DOHH2 (cell line): ENCODE measurements around the gene YES1.

Experiments
- H3F3A ChIP-seq: fragments of 200-600 bp; sonication (generic), shearing (Covaris generic); 2 replicates; pipeline ENCODE4 v1.6.0; 2016; ENCODE audit warnings: antibody characterized with exemption, mild to moderate bottlenecking; ENCODE audit not compliant: control insufficient read depth, insufficient read depth
- H3K27ac ChIP-seq: fragments of 200-600 bp; sonication (generic); 2 replicates; pipeline ENCODE4 v1.5.1; 2014; ENCODE audit warnings: low read depth, mild to moderate bottlenecking, low read length, moderate library complexity
- H3K27me3 ChIP-seq: fragments of 200-600 bp; sonication (generic); 2 replicates; pipeline ENCODE4 v1.6.1; 2014; ENCODE audit warnings: mild to moderate bottlenecking, low read length, mixed read lengths; ENCODE audit not compliant: control insufficient read depth
- H3K36me3 ChIP-seq: fragments of 200-600 bp; sonication (generic); 2 replicates; pipeline ENCODE4 v1.6.1; 2014; ENCODE audit warnings: mild to moderate bottlenecking, low read length, moderate library complexity, mixed read lengths; ENCODE audit not compliant: control insufficient read depth
- H3K4me1 ChIP-seq: fragments of 200-600 bp; sonication (generic); 2 replicates; pipeline ENCODE4 v1.6.1; 2014; ENCODE audit warnings: mild to moderate bottlenecking, low read length, mixed read lengths; ENCODE audit not compliant: control insufficient read depth
- H3K4me2 ChIP-seq: fragments of 200-600 bp; sonication (generic); 2 replicates; pipeline ENCODE4 v1.6.0; 2014; ENCODE audit warnings: mild to moderate bottlenecking, low read length, moderate library complexity
- H3K4me3 ChIP-seq: fragments of 200-600 bp; sonication (generic); 2 replicates; pipeline ENCODE4 v1.5.1; 2014; ENCODE audit warnings: mild to moderate bottlenecking, low read length, mixed read lengths
- H3K79me2 ChIP-seq: fragments of 200-600 bp; sonication (generic); 2 replicates; pipeline ENCODE4 v1.6.1; 2014; ENCODE audit warnings: mild to moderate bottlenecking, low read length, mixed read lengths; ENCODE audit not compliant: control insufficient read depth
- H3K9me2 ChIP-seq: fragments of 200-600 bp; sonication (generic); replicated peaks from 2 replicates; pipeline ENCODE4 v1.6.1; 2014; ENCODE audit warnings: mild to moderate bottlenecking, low read length, mixed read lengths; ENCODE audit not compliant: control insufficient read depth
- H3K9me3 ChIP-seq: fragments of 200-600 bp; sonication (generic); 2 replicates; pipeline ENCODE4 v1.6.1; 2014; ENCODE audit warnings: antibody characterized with exemption, low read length, mixed read lengths; ENCODE audit not compliant: control insufficient read depth, insufficient read depth
- H4K20me1 ChIP-seq: fragments of 200-600 bp; sonication (generic); 2 replicates; pipeline ENCODE4 v1.6.0; 2014; ENCODE audit warnings: low read depth, mild to moderate bottlenecking, antibody characterized with exemption, low read length, moderate library complexity; ENCODE audit not compliant: control insufficient read depth, insufficient read depth
- EZH2phosphoT487 ChIP-seq: fragments of 200-600 bp; sonication (generic); IDR thresholded peaks from 2 replicates; pipeline ENCODE4 v1.6.1; 2017; ENCODE audit warnings: borderline replicate concordance, mild to moderate bottlenecking, antibody characterized with exemption, low read length, moderate library complexity, mixed read lengths
- TF ChIP-seq, protein P1 (sequence below): fragments of 200-600 bp; sonication (generic); IDR thresholded peaks from one replicate; pipeline ENCODE4 v1.5.1; 2014; ENCODE audit warnings: antibody characterized with exemption, mild to moderate bottlenecking, low read depth, low read length; ENCODE audit not compliant: poor library complexity, severe bottlenecking

YES1 gene

DNA sequence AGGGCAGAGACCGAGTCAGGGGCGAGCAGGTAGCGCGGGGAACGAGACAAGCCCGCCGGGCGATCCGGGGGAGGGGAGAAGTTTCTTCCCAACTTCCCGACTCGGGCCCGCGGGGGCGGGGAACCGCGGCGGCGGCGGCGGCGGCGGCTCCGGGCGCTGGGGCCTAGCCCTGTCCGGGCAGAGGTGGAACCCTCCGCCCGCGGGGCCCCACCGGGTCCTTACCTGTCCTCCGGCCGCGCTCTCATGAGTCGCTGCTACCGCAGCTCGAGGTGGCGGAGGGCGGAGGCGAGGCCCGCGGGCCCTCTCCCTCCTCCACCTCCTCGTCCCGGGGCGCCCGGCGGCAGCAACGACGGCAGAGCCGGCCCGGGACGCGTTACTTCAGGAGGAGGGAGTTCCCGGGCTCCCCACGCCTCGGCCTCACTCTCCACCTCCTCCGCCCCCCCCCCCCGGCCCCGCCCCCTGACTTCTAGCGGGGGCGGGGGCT, at the start of gene YES1:
TSS of gene YES1 (minus strand) at position 351 of the 484 bp plus-strand sequence. CDS start 55,415 bp downstream, outside the sequence.
- Histone ChIP-seq H3K4me1 (0 out of 2 replicates have a peak, but pooled peaks cover 3% of the 10 kb centered on the region), H3K27ac (no peak within 1 kb of the TSS), H3K27me3 (peaks cover 21% of the 10 kb centered on the region), H3F3A (no peaks in the 10 kb centered on the region), H3K36me3 (no peaks in the 10 kb centered on the region), H3K9me3 (no peaks in the 10 kb centered on the region), H4K20me1 (no peaks in the 10 kb centered on the region), H3K4me3 (no peak within 1 kb of the TSS), H3K9me2 (no peaks in the 10 kb centered on the region), H3K4me2 (no peak within 1 kb of the TSS), H3K79me2 (no peaks in the 10 kb centered on the region)
- TF ChIP-seq EZH2phosphoT487, result no peak
- TF ChIP-seq, protein P1, sequence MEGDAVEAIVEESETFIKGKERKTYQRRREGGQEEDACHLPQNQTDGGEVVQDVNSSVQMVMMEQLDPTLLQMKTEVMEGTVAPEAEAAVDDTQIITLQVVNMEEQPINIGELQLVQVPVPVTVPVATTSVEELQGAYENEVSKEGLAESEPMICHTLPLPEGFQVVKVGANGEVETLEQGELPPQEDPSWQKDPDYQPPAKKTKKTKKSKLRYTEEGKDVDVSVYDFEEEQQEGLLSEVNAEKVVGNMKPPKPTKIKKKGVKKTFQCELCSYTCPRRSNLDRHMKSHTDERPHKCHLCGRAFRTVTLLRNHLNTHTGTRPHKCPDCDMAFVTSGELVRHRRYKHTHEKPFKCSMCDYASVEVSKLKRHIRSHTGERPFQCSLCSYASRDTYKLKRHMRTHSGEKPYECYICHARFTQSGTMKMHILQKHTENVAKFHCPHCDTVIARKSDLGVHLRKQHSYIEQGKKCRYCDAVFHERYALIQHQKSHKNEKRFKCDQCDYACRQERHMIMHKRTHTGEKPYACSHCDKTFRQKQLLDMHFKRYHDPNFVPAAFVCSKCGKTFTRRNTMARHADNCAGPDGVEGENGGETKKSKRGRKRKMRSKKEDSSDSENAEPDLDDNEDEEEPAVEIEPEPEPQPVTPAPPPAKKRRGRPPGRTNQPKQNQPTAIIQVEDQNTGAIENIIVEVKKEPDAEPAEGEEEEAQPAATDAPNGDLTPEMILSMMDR, result no peak

DNA sequence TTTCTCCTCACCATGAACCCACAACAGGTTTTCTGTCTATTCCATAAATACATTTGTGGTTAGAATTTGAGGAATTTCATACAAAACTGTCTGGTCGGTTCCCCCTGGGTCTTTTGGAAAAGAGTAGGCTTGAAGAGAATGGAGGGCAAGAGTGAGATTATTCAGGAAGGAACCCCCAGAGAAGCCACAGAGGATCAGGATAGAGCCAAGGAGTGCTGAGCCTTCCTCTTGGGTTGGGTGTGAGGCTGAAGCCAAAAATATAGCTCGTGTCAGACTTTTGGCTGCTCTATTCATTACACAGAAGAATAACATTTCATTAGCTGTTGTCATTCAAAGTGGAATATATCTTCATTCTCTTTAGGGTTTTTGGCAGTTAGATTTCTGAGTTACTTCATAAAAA, 45.9 kb upstream of the YES1 start:
- Histone ChIP-seq H3K9me2 (no peaks in the 10 kb centered on the region), H3K4me3 (no peak overlapping the region), H3K4me1 (no peaks in the 10 kb centered on the region), H3K27me3 (no peaks in the 10 kb centered on the region), H3K27ac (no peak overlapping the region), H3K36me3 (no peaks in the 10 kb centered on the region), H3F3A (no peaks in the 10 kb centered on the region), H3K79me2 (no peaks in the 10 kb centered on the region), H4K20me1 (no peaks in the 10 kb centered on the region), H3K4me2 (no peak overlapping the region), H3K9me3 (no peaks in the 10 kb centered on the region)
- TF ChIP-seq EZH2phosphoT487, result no peak
- TF ChIP-seq, protein P1, result no peak

DNA sequence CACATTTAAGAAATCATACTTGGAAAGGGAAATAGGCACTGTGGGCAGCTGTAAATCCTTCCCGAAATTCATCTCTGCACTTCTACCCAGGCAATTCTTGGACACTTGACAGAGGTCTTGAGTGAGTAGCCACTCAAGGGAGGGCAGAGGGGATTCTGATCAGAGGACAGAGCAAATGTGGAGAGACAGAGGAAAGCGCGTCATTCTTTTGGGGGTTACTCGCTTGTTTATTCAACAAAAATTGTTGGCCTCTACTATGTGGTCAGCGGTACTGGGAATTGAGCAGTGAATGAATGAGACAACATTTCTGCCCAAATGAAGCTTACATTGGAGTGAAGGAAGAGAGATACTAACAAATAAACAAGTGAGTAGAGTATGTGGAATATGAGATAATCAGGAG, 41.4 kb upstream of the YES1 start:
- Histone ChIP-seq H3K9me3 (no peaks in the 10 kb centered on the region), H3F3A (no peaks in the 10 kb centered on the region), H3K4me1 (no peaks in the 10 kb centered on the region), H3K27ac (no peak overlapping the region), H3K36me3 (no peaks in the 10 kb centered on the region), H3K27me3 (no peaks in the 10 kb centered on the region), H4K20me1 (no peaks in the 10 kb centered on the region), H3K4me3 (no peak overlapping the region), H3K79me2 (no peaks in the 10 kb centered on the region), H3K4me2 (no peak overlapping the region), H3K9me2 (no peaks in the 10 kb centered on the region)
- TF ChIP-seq, protein P1, result no peak
- no peak for TF ChIP-seq EZH2phosphoT487

DNA sequence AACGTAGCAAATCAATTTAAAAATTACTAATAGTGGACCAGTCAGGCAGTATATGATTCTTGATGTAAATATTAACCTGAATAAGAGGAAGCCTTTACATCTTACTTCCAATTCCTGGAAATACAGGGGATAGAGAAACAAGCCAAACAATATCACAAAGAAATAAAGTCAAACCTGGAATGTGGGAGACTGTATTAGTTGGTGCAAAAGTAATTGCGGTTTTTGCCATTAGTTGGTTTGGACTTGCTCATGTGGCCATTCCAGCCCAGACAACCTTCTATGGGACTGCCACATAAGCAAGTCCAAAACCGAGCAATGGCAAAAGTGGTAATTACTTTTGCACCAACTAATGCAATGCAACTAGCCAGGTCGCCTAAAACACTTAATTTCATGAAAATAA, 38.9 kb upstream of the YES1 start:
- Histone ChIP-seq H3K9me3 (no peaks in the 10 kb centered on the region), H3K36me3 (no peaks in the 10 kb centered on the region), H3K27me3 (no peaks in the 10 kb centered on the region), H3K4me3 (no peak overlapping the region), H4K20me1 (no peaks in the 10 kb centered on the region), H3K27ac (no peak overlapping the region), H3K4me2 (no peak overlapping the region), H3K4me1 (no peaks in the 10 kb centered on the region), H3K79me2 (no peaks in the 10 kb centered on the region), H3F3A (no peaks in the 10 kb centered on the region), H3K9me2 (no peaks in the 10 kb centered on the region)
- TF ChIP-seq, protein P1, result no peak
- TF ChIP-seq EZH2phosphoT487, result no peak
